ENCODE data around the gene LMF2. TPM values are rescaled to one million over a fixed set of nuclear protein-coding genes. Genes with fewer than 3 reads are reported as not detected.

Gene LMF2
- polyA plus RNA-seq, 1 donor (not counting 4 experiments of a cell fraction or from before 2014, with no cell fraction given), result 13.2 TPM

DNA sequence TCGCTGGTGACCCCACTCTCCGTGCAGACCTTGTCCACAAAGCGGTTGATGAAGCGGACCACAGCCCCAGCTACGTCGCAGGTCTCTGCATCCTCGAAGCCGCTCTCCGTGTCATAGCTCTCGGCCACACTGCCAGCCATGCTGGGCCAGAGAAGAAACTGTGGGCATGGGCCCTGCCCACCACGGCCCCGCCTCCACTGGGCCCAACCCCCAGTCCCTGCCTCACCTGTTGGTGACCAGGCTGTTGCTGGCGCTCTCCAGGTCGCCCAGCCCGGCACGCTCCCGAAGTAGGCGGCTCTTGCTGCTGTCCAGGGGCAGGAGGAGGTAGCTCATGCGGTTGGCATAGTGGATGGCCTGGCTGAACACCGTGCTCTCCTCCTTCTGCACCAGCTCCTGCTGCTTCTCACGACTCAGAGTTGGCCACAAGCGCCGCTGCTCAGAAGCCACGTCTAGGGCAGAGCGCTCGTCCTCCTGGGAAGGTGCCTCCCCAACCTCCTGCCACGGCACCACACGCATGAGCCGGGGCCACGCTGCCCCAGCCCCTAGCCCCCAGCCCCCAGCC is 45.4 kb downstream of the LMF2 start:
- no peak for TF ChIP-seq EZH2 (IDR thresholded peaks at IDR 0.05; ENCODE audit: low read length)
- TF ChIP-seq CTCF (optimal IDR thresholded peaks at IDR 0.05 in 1 of 3, IDR thresholded peaks at IDR 0.05 in 1 of 3, conservative IDR thresholded peaks at IDR 0.05 in 1 of 3; ENCODE audit: extremely low read depth in 1 of 3, insufficient read depth in 2 of 3, low read length in 3 of 3), result no peak
- Histone ChIP-seq H3K4me2 (ENCODE audit: control insufficient read depth, extremely low read depth, insufficient read depth, low read depth, low read length) (no peak overlapping the region), H3K79me2 (ENCODE audit: control insufficient read depth, insufficient read depth, low read length) (no peaks in the 10 kb centered on the region), H3K9ac (ENCODE audit: control insufficient read depth, extremely low read depth, insufficient read depth, low read length) (no peak overlapping the region), H4K20me1 (ENCODE audit: control insufficient read depth, extremely low read depth, insufficient read depth, low read length) (no peaks in the 10 kb centered on the region), H3K9me3 (ENCODE audit: control insufficient read depth, low read depth, low read length) (no peaks in the 10 kb centered on the region), H2AFZ (ENCODE audit: control insufficient read depth, low read length) (no peak overlapping the region), H3K27me3 (ENCODE audit: control insufficient read depth, extremely low read depth, insufficient read depth, low read length) (no peaks in the 10 kb centered on the region), H3K4me3 (ENCODE audit: control insufficient read depth in 2 of 3, extremely low read depth in 1 of 3, insufficient read depth in 2 of 3, low read depth in 1 of 3, low read length in 3 of 3) (no peak overlapping the region), H3K27ac (ENCODE audit: control insufficient read depth, insufficient read depth, low read length) (no peak overlapping the region), H3K4me1 (ENCODE audit: control insufficient read depth, extremely low read depth, insufficient read depth, low read length) (peaks cover 8% of the 10 kb centered on the region), H3K9me1 (ENCODE audit: control insufficient read depth, extremely low read depth, insufficient read depth, low read length) (no peaks in the 10 kb centered on the region), H3K36me3 (ENCODE audit: control insufficient read depth in 2 of 2, extremely low read depth in 1 of 2, insufficient read depth in 2 of 2, low read length in 2 of 2) (peaks cover 51 to 70% of the 10 kb centered on the region in 2 experiments)
- FAIRE-seq, result no peak
- dilution Hi-C loops (cut with MboI; ENCODE audit: extremely low pct_ligation_motif_present, low sequenced_read_pairs), result no loop called here
- no peak for DNase-seq (ENCODE audit: low read depth, low spot score)

- no peak overlapping the region for H3K4me3 ChIP-seq (ENCODE audit: control insufficient read depth in 2 of 3, extremely low read depth in 1 of 3, insufficient read depth in 2 of 3, low read depth in 1 of 3, low read length in 3 of 3)
- no peaks in the 10 kb centered on the region for H4K20me1 ChIP-seq (ENCODE audit: control insufficient read depth, extremely low read depth, insufficient read depth, low read length)
- peaks cover 48 to 70% of the 10 kb centered on the region in 2 experiments for H3K36me3 ChIP-seq (ENCODE audit: control insufficient read depth in 2 of 2, extremely low read depth in 1 of 2, insufficient read depth in 2 of 2, low read length in 2 of 2)
- dilution Hi-C loops (cut with MboI; ENCODE audit: extremely low pct_ligation_motif_present, low sequenced_read_pairs), result no loop called here
- peaks cover 8% of the 10 kb centered on the region for H3K4me1 ChIP-seq (ENCODE audit: control insufficient read depth, extremely low read depth, insufficient read depth, low read length)
- H3K4me2 ChIP-seq (ENCODE audit: control insufficient read depth, extremely low read depth, insufficient read depth, low read depth, low read length), result no peak overlapping the region
- H3K9me1 ChIP-seq (ENCODE audit: control insufficient read depth, extremely low read depth, insufficient read depth, low read length), result no peaks in the 10 kb centered on the region
- H3K9me3 ChIP-seq (ENCODE audit: control insufficient read depth, low read depth, low read length), result no peaks in the 10 kb centered on the region
- H3K27me3 ChIP-seq (ENCODE audit: control insufficient read depth, extremely low read depth, insufficient read depth, low read length), result no peaks in the 10 kb centered on the region
- no peak for TF ChIP-seq CTCF (optimal IDR thresholded peaks at IDR 0.05 in 1 of 3, IDR thresholded peaks at IDR 0.05 in 1 of 3, conservative IDR thresholded peaks at IDR 0.05 in 1 of 3; ENCODE audit: extremely low read depth in 1 of 3, insufficient read depth in 2 of 3, low read length in 3 of 3)
- TF ChIP-seq EZH2 (IDR thresholded peaks at IDR 0.05; ENCODE audit: low read length), result no peak
- H3K27ac ChIP-seq (ENCODE audit: control insufficient read depth, insufficient read depth, low read length), result no peak overlapping the region
- H2AFZ ChIP-seq (ENCODE audit: control insufficient read depth, low read length), result no peak overlapping the region
- H3K9ac ChIP-seq (ENCODE audit: control insufficient read depth, extremely low read depth, insufficient read depth, low read length), result no peak overlapping the region
- no peaks in the 10 kb centered on the region for H3K79me2 ChIP-seq (ENCODE audit: control insufficient read depth, insufficient read depth, low read length)
- FAIRE-seq, result no peak
- DNase-seq (ENCODE audit: low read depth, low spot score), result no peak
These were observed 46.0 kb downstream of the LMF2 start for GRCh38 chr22:50461536-50461935.

Data from keratinocyte (primary cell).